ENCODE measurements around the gene S100P. TPM values are rescaled to one million over a fixed set of nuclear protein-coding genes. Genes with fewer than 3 reads are reported as not detected.
A peak's percentile ranks its signal among the peaks of the same experiment; 100 is the strongest.

S100P gene
- polyA plus RNA-seq, 2 of the 4 experiments (the other 2 are of a cell fraction) = 20.9 to 171 TPM

DNA sequence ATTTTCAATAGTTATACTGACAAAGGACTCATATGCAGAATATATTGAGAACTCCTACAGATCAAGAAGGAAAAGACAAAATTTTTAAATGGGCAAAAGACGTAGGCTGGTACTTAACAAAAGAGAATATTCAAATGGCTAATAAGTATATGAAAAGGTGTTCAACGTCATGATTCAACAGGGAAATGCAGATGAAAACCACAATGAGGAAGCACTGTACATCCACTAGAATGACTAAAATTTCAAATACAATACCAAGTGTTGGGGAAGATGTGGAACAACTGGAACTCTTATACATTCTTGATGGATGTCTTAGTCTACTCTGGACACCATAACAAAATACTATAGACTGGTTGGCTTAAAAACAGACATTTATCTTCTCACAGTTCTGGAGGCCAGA, 17.3 kb downstream of the S100P start:
- POLR2A ChIA-PET = no interaction called here
- no peak overlapping the region for H3K4me3 ChIP-seq
- TF ChIP-seq RAD21 (conservative IDR thresholded peaks at IDR 0.05 in 1 of 2, IDR thresholded peaks at IDR 0.05 in 1 of 2) = no peak
- TF ChIP-seq SMC3 (IDR thresholded peaks at IDR 0.05) = no peak
- TF ChIP-seq JUN (IDR thresholded peaks at IDR 0.05) = no peak
- TF ChIP-seq, protein P1, sequence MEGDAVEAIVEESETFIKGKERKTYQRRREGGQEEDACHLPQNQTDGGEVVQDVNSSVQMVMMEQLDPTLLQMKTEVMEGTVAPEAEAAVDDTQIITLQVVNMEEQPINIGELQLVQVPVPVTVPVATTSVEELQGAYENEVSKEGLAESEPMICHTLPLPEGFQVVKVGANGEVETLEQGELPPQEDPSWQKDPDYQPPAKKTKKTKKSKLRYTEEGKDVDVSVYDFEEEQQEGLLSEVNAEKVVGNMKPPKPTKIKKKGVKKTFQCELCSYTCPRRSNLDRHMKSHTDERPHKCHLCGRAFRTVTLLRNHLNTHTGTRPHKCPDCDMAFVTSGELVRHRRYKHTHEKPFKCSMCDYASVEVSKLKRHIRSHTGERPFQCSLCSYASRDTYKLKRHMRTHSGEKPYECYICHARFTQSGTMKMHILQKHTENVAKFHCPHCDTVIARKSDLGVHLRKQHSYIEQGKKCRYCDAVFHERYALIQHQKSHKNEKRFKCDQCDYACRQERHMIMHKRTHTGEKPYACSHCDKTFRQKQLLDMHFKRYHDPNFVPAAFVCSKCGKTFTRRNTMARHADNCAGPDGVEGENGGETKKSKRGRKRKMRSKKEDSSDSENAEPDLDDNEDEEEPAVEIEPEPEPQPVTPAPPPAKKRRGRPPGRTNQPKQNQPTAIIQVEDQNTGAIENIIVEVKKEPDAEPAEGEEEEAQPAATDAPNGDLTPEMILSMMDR (IDR thresholded peaks at IDR 0.05) = no peak
- no peak for TF ChIP-seq RCOR1 (IDR thresholded peaks at IDR 0.05; ENCODE audit: low read depth, low read length)
- no peak for TF ChIP-seq HOXB13 (CRISPR knock-in tag; IDR thresholded peaks at IDR 0.05; ENCODE audit: low read depth)
- no peak for TF ChIP-seq RNF2 (IDR thresholded peaks at IDR 0.05; ENCODE audit: borderline replicate concordance, low read depth)
- no peak for TF ChIP-seq TP53 (CRISPR knock-in tag; IDR thresholded peaks at IDR 0.05)
- TF ChIP-seq, protein P2, sequence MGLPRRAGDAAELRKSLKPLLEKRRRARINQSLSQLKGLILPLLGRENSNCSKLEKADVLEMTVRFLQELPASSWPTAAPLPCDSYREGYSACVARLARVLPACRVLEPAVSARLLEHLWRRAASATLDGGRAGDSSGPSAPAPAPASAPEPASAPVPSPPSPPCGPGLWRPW (IDR thresholded peaks at IDR 0.05) = no peak
- no peak for TF ChIP-seq NFE2L2 (conservative IDR thresholded peaks at IDR 0.05; ENCODE audit: low read length)
- TF ChIP-seq, protein P3, sequence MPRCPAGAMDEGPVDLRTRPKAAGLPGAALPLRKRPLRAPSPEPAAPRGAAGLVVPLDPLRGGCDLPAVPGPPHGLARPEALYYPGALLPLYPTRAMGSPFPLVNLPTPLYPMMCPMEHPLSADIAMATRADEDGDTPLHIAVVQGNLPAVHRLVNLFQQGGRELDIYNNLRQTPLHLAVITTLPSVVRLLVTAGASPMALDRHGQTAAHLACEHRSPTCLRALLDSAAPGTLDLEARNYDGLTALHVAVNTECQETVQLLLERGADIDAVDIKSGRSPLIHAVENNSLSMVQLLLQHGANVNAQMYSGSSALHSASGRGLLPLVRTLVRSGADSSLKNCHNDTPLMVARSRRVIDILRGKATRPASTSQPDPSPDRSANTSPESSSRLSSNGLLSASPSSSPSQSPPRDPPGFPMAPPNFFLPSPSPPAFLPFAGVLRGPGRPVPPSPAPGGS (IDR thresholded peaks at IDR 0.05) = no peak
- TF ChIP-seq, protein P4, sequence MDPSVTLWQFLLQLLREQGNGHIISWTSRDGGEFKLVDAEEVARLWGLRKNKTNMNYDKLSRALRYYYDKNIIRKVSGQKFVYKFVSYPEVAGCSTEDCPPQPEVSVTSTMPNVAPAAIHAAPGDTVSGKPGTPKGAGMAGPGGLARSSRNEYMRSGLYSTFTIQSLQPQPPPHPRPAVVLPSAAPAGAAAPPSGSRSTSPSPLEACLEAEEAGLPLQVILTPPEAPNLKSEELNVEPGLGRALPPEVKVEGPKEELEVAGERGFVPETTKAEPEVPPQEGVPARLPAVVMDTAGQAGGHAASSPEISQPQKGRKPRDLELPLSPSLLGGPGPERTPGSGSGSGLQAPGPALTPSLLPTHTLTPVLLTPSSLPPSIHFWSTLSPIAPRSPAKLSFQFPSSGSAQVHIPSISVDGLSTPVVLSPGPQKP (IDR thresholded peaks at IDR 0.05; ENCODE audit: low read depth, low read length) = no peak
- no peak for TF ChIP-seq MAFK (IDR thresholded peaks at IDR 0.05; ENCODE audit: partially characterized antibody)
- no peak for TF ChIP-seq ZC3H11A (IDR thresholded peaks at IDR 0.05)
- TF ChIP-seq PHF8 (IDR thresholded peaks at IDR 0.05; ENCODE audit: borderline replicate concordance, low read depth) = no peak
- TF ChIP-seq CEBPB (IDR thresholded peaks at IDR 0.05) = no peak
- TF ChIP-seq POLR2AphosphoS2 (conservative IDR thresholded peaks at IDR 0.05; ENCODE audit: low read length) = no peak
- no peak for TF ChIP-seq ZFP36 (IDR thresholded peaks at IDR 0.05; ENCODE audit: borderline replicate concordance, partially characterized antibody)
- peaks cover 2% of the 10 kb centered on the region; the same call in 1 of the 3 replicates for H3K4me1 ChIP-seq
- CTCF ChIA-PET = interaction anchor here (2.4 kb wide), 1 partner anchor 163 kb away, joined by 9 read pairs; no protein-coding TSS in a partner anchor
- ATAC-seq (no peak), DNase-seq (ENCODE audit: low read depth in 1 of 2, low spot score in 1 of 2) (no peak), FAIRE-seq (no peak)
- no peak overlapping the region for H3K4me2 ChIP-seq
- peaks cover 37% of the 10 kb centered on the region for H3K9me3 ChIP-seq
- H3K27ac ChIP-seq = no peak overlapping the region
- WGBS (ENCODE audit: missing lambda C conversion rate) = 54% methylated on average over 2 of the region's 2 CpGs

DNA sequence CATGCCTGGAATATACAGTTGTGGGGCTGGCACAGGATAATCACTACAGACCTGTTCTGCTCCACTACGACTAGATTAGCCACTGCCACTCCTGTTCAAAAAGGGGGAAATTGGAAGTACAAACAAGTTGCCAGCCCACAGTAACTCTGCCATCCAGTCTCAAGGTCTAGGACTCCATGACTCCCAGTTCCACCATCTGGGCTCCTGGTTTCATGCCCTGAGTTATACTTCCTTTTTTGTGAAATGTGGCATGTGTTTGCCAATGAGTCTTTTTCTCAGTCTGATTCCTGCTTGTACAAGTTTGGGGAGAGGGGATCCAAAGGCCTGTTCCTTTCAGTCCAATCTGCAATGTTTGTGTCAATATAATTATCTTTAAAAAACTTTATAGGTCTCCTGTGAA, 21.3 kb downstream of the S100P start:
- Histone ChIP-seq H3K9me3 (peaks cover 25% of the 10 kb centered on the region), H3K4me1 (peaks cover 15% of the 10 kb centered on the region; the same call in 1 of the 3 replicates), H3K27ac (no peak overlapping the region), H3K4me2 (no peak overlapping the region), H3K4me3 (no peak overlapping the region)
- DNase-seq (ENCODE audit: low read depth in 1 of 2, low spot score in 1 of 2) (no peak), FAIRE-seq (no peak), ATAC-seq (no peak)
- CTCF ChIA-PET = no interaction called here
- 0% methylated on average over 1 of the region's 1 CpG for WGBS (ENCODE audit: missing lambda C conversion rate)
- POLR2A ChIA-PET = no interaction called here
- TF ChIP-seq MAFK (IDR thresholded peaks at IDR 0.05; ENCODE audit: partially characterized antibody) = no peak

DNA sequence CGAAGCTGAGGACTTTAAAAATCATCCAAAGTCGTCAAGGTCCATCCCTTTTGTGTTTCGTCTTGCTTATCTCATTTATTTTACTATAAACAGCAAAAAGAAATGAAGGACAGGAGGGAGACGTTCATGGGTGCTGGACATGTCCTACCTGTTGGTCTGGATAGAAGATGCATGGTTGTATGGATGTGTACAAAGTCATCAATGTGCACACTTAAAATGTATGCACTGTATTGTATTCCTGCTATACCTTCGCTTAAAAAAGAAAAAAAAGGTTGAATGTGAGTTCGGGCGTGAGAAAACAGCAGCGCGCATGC, 22.0 kb downstream of the S100P start:
- FAIRE-seq (no peak), DNase-seq (ENCODE audit: low read depth in 1 of 2, low spot score in 1 of 2) (no peak), ATAC-seq (0 out of 6 replicates have a peak, but pooled peaks of 1 of the 2 experiments have one; percentile 21)
- Histone ChIP-seq H3K4me1 (peaks cover 21% of the 10 kb centered on the region; the same call in 1 of the 3 replicates), H3K9me3 (peaks cover 19% of the 10 kb centered on the region), H3K4me2 (peak overlapping the region; percentile 89), H3K4me3 (peak overlapping the region; percentile 81), H3K27ac (peak overlapping the region; percentile 92 to 99)
- CTCF ChIA-PET = interaction anchor here (0.9 to 9.0 kb wide), 2 partner anchors 12 to 158 kb away, joined by 3 to 168 read pairs; no protein-coding TSS in a partner anchor
- WGBS (ENCODE audit: missing lambda C conversion rate) = 13% methylated on average over 9 of the region's 9 CpGs
- POLR2A ChIA-PET = interaction anchor here (2.1 kb wide), 1 partner anchor 41 kb away, joined by 9 read pairs; a partner anchor contains a TSS
- no peak for TF ChIP-seq NFE2L2 (conservative IDR thresholded peaks at IDR 0.05; ENCODE audit: low read length)
- TF ChIP-seq SREBF2 (IDR thresholded peaks at IDR 0.05) = no peak
- TF ChIP-seq FOSB (CRISPR knock-in tag; IDR thresholded peaks at IDR 0.05) = no peak

Data from A549 (cell line).